ENCODE data around the gene NLN. TPM values are rescaled to one million over a fixed set of nuclear protein-coding genes. Genes with fewer than 3 reads are reported as not detected.

Gene NLN
- total RNA-seq, 4 donors from 2014 or later: 2.2 to 17.3 (median 9.8) TPM

DNA sequence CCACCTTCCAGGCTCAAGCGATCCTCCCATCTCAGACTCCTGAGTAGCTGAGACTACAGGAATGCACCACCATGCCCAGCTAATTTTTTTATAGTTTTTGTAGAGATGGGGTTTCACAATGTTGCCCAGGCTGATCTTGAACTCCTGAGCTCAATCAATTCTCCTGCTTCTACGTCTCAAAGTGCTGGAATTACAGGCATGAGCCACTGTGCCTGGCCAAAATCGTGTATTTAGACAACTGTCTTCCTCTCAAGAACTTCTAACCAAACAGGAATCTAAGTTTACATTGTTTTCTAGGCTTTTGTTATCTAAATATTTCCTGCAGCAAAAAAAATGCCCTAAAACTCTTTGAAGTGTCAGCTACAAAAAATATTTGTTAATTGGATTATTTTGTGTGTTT is 78.8 kb downstream of the NLN start:
- TF ChIP-seq CTCF (IDR thresholded peaks at IDR 0.05) (no peak), POLR2A (IDR thresholded peaks at IDR 0.05) (no peak)
- Histone ChIP-seq H3K9me3 (peaks cover 0 to 3% (median 0%) of the 10 kb centered on the region in 4 donors), H3K27me3 (no peaks in the 10 kb centered on the region), H3K4me1 (no peaks in the 10 kb centered on the region), H3K27ac (no peak overlapping the region), H3K4me3 (no peak overlapping the region), H3K36me3 (no peaks in the 10 kb centered on the region)
- no peak for DNase-seq

- Histone ChIP-seq H3K36me3 (no peaks in the 10 kb centered on the region), H3K4me3 (no peak overlapping the region), H3K4me1 (no peaks in the 10 kb centered on the region), H3K27ac (no peak overlapping the region), H3K27me3 (no peaks in the 10 kb centered on the region), H3K9me3 (peaks cover 0 to 3% (median 0%) of the 10 kb centered on the region in 4 donors)
- no peak for DNase-seq
- TF ChIP-seq CTCF (IDR thresholded peaks at IDR 0.05): no peak
- no peak for TF ChIP-seq POLR2A (IDR thresholded peaks at IDR 0.05)
These were observed 79.4 kb downstream of the NLN start for GRCh38 chr5:65801352-65801783.

DNA sequence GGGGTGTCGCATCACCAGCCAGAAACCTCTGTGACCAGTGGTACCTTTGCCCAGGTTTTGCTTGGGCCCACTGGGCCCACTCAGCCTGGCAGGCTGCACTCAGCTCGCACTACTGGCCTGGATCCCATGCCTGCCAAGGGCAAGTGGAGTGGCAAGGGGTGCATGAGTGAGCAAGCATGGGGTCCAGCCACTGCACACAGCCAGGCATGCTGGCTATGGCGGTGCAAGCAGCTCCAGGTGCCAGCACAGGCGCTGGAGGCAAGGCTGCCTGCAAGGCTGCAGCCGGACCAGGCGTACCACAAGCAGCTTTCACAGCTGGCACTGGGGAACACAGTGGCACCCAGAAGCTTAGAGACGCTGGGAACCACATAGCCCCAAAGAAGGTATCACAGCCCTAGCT is 80.1 kb downstream of the NLN start:
- Histone ChIP-seq H3K4me3 (no peak overlapping the region), H3K36me3 (no peaks in the 10 kb centered on the region), H3K4me1 (no peaks in the 10 kb centered on the region), H3K27ac (no peak overlapping the region), H3K27me3 (no peaks in the 10 kb centered on the region), H3K9me3 (peaks cover 0 to 3% (median 0%) of the 10 kb centered on the region in 4 donors)
- DNase-seq: no peak
- no peak for TF ChIP-seq POLR2A (IDR thresholded peaks at IDR 0.05)
- no peak for TF ChIP-seq CTCF (IDR thresholded peaks at IDR 0.05)

- TF ChIP-seq CTCF (IDR thresholded peaks at IDR 0.05): no peak
- no peak for TF ChIP-seq POLR2A (IDR thresholded peaks at IDR 0.05)
- Histone ChIP-seq H3K4me1 (no peaks in the 10 kb centered on the region), H3K9me3 (peaks cover 0 to 3% (median 0%) of the 10 kb centered on the region in 4 donors), H3K4me3 (no peak overlapping the region), H3K27me3 (no peaks in the 10 kb centered on the region), H3K27ac (no peak overlapping the region), H3K36me3 (no peaks in the 10 kb centered on the region)
- DNase-seq: no peak
These were observed 80.8 kb downstream of the NLN start for GRCh38 chr5:65802820-65803219.

GRCh38 chr5:65803699-65804391 is 81.8 kb downstream of the NLN start:
- TF ChIP-seq POLR2A (IDR thresholded peaks at IDR 0.05) (no peak), CTCF (IDR thresholded peaks at IDR 0.05) (no peak)
- DNase-seq: no peak
- Histone ChIP-seq H3K4me1 (no peaks in the 10 kb centered on the region), H3K27ac (no peak overlapping the region), H3K27me3 (no peaks in the 10 kb centered on the region), H3K9me3 (peaks cover 0 to 3% (median 0%) of the 10 kb centered on the region in 4 donors), H3K36me3 (no peaks in the 10 kb centered on the region), H3K4me3 (no peak overlapping the region)

All from Peyer's patch (tissue), 4 donors.